ENCODE measurements around the gene PIAS4.

The PIAS4 gene

GRCh38 chr19:4023600-4024398, 16.3 kb downstream of the PIAS4 start:
- no peak for DNase-seq

- DNase-seq, result no peak
These were observed 17.8 kb downstream of the PIAS4 start for GRCh38 chr19:4025317-4025716.

DNA sequence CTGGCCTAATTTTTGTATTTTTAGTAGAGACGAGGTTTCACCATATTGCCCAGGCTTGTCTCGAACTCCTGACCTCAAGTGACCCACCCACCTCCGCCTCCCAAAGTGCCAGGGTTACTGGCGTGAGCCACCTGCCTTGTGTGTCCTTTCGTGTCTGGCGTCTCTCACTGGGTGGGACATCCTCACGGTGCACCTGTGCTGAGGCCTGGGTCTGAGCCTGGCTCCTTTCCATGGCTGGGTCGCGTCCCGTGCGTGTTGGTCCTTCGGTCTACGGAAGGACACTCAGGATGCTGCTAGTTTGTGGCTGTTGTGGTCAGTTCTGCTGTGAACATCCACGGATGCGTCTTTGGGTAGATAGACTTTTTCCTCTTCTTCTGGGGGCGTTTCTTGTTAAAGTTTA, 19.6 kb downstream of the PIAS4 start:
- no peak for DNase-seq

DNA sequence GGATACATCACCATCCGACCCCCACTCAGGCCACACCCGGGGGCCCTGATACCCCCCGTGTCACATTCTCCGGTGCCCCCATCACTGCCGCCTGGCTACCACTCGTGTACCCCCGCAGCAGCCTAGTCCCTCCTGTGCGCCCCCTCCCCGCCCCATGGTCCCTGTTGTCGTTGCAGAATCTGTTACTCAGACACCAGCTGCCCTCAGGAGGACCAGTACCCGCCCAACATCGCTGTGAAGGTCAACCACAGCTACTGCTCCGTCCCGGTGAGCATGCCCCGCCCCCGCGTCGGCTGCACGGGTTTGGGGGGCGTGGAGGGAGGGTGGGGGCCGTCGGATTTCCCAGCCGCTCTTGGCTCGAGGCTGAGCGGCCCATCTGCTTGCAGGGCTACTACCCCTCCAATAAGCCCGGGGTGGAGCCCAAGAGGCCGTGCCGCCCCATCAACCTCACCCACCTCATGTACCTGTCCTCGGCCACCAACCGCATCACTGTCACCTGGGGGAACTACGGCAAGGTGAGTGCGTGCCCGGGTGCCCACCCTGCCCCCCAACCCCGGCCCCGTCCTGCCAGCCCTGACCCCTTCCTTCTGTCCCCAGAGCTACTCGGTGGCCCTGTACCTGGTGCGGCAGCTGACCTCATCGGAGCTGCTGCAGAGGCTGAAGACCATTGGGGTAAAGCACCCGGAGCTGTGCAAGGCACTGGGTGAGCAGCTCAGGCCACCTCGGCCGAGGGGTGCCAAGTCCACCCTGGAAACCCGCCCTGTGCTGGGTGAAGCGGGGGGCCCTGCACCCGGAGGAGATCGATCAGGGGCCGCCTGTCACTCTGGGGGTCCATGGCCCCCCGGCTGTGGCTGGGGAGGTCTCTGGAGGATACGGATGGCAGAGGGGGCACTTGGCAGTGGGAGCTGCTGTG, 21.1 kb downstream of the PIAS4 start:
- DNase-seq, result no peak

- no peak for DNase-seq
These were observed 21.7 kb downstream of the PIAS4 start for GRCh38 chr19:4029247-4029614.

DNA sequence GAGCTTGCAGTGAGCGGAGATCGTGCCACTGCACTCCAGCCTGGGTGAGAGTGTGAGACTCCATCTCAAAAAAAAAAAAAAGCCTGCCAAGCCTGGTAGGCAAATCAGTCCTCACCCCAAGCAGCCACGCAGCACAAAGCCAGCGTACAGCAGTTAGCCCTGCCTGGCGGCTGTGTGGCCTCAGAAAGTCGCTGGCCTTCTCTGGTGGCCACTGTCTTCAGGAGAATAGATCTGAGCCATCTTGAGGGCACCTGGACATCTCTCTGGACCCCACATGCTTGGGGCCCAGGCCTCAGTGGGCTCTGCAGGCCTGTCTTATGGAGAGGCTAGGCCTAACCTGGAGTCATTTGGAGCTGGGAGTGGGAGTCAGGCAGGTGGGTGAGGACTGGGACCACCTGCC, 23.0 kb downstream of the PIAS4 start:
- DNase-seq, result no peak

GRCh38 chr19:4030981-4031380, 23.4 kb downstream of the PIAS4 start:
- no peak for DNase-seq

- no peak for DNase-seq
These were observed 23.9 kb downstream of the PIAS4 start for GRCh38 chr19:4031420-4031819.

- DNase-seq, result no peak
These were observed 24.9 kb downstream of the PIAS4 start for GRCh38 chr19:4032436-4032835.

DNA sequence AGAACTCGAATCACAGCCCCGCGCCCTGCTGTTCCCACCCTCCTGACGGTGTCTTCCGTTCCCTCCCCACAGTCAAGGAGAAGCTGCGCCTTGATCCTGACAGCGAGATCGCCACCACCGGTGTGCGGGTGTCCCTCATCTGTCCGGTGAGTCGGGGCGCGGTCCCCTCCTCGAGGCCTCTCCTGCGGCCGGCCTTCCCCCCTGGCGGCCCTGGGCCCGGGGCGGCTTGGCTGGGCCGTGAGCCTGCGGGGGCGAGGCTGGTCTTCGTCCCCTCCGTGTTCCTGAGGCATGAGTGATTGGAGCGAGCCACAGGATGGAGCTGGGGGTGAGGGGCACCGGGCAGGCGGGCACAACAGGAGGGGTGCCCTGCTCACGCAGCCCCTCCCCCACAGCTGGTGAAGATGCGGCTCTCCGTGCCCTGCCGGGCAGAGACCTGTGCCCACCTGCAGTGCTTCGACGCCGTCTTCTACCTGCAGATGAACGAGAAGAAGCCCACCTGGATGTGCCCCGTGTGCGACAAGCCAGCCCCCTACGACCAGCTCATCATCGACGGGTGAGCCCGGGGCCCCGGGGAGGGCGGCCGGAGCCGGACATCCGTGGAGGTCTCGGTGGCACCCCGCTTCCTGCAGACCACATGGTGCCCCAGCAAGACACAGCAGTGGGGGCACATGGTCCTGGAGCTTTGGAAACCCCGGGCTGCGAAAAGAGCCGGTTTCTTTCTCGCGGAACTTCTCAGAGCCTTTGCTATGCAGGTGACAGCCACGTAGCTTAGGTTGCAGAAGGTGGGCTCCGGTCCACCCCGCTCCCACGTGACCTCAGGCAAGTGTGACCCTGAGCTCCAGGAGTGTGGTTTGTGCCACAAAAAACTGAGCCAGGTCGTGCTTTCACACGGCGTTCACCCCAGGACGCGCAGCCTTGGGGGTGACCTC, 25.8 kb downstream of the PIAS4 start:
- DNase-seq, result no peak

GRCh38 chr19:4034048-4035017, 26.8 kb downstream of the PIAS4 start:
- no peak for DNase-seq

- no peak for DNase-seq
These were observed 27.6 kb downstream of the PIAS4 start for GRCh38 chr19:4035018-4035566.

DNA sequence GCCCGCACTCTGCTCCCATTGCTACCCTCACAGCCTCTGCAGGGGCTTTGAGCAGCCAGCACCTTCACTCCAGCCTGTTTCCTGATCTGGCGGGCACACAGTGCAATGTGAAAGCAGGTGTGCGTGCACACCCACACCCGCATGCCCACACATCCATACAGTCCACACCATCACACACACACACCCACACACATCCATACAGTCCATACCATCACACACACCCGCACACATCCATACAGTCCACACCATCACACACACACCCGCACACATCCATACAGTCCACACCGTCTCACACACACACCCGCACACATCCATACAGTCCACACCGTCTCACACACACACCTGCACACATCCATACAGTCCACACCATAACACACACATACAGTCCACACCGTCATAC, 28.0 kb downstream of the PIAS4 start:
- DNase-seq, result no peak

DNA sequence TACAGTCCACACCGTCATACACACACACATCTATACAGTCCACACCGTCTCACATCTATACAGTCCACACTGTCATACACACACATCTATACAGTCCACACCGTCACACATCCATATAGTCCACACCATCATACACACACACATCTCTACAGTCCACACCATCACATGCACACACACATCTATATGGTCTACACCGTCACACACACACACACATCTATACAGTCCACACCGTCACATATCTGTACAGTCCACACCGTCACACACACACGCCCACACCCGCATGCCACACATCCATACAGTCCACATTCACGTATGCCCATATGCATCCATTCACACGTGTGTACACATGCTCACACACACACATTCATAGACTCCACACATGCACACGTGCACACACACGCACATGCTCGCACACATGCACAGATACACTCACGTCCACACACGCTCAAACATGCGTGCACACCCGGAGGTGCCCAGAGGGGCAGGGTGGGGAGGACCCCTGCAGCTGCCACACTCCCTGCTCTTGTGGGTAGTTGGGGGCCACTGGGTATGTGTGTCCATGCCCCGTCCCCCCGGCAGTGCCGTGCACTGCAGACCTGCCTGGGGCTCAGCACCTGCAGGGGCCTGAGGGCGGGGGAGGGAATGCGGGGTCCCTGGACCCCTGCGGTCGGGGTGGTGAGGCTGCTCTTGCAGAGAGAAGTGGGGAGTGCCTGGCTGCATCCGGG, 29.2 kb downstream of the PIAS4 start:
- DNase-seq, result no peak

DNA sequence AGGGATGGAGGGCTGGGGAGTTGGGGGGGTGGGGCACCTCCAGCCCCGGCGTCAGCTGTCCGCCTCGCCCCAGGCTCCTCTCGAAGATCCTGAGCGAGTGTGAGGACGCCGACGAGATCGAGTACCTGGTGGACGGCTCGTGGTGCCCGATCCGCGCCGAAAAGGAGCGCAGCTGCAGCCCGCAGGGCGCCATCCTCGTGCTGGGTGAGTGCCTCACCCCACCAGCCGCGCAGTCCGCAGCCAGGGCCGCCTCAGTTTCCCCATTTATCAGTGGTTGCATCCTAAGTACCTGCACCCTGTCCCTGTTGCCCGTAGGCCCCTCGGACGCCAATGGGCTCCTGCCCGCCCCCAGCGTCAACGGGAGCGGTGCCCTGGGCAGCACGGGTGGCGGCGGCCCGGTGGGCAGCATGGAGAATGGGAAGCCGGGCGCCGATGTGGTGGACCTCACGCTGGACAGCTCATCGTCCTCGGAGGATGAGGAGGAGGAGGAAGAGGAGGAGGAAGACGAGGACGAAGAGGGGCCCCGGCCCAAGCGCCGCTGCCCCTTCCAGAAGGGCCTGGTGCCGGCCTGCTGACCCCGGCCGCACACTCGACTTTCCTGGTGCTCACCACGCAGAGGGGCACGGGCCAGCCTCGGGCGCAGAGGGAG, 29.9 kb downstream of the PIAS4 start:
- no peak for DNase-seq

- DNase-seq, result no peak
These were observed 30.5 kb downstream of the PIAS4 start for GRCh38 chr19:4038057-4038456.

GRCh38 chr19:4038661-4039423, 31.3 kb downstream of the PIAS4 start:
- no peak for DNase-seq

DNA sequence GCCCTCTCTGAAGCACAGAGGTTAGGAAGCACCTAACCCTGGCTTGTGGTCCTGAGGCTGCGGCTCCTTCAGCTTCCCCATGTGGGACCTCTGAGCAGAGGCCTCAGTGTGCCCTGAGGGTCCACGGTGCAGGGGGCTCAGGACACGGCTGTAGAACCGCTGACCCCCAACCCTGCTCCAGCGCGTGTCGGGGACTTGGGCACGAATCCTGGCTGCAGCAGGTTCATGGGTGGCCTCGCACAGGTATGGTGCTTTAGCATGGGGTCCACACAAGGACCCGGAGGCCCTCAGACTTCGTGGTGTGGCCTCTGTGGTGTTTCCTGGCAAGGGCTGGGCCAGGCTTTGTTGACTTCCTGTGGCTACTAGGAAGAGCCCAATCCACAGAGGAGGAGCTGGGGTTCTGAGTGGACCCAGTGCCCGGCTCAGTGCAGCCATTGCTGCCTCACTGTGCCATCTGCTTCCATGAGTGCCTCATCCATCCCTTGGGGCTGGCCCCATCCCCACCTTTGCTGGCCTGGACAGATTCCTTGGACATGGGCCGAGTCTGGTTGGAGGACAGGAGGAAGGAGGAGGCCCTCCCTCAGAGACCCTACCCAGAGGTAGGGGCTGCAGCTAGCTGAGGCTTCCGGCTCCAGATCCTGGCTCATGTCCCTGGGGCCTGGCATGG, 34.7 kb downstream of the PIAS4 start:
- no peak for DNase-seq

DNA sequence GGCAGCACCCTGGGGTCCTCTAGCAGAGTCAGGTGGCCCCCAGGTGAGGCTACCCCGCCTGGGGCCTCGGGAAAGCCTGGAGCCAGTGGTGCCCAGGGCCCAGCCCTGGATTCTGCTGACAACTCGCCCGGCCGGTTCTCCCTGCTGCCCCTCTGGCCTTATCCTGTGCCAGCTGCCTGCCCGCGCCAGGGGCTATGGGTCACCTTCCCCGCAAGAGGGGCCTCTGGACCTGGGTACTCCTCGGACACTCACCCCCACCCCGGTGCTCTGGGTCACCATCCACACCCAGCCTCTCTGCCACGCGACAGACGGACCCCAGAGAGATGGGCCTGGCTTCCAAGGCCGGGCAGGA, 35.2 kb downstream of the PIAS4 start:
- no peak for DNase-seq
